Gastroesophageal sphincter (tissue), 2 donors: ENCODE measurements around the gene KLHL22.

Experiments used
- EP300 ChIP-seq: sonication (generic); formaldehyde crosslinking; IDR thresholded peaks from one replicate; pipeline ENCODE4 v1.6.1; 2017; ENCODE audit warnings: antibody characterized with exemption, mild to moderate bottlenecking
- POLR2A ChIP-seq, 2 donors: fragments of 450-650 bp; IDR thresholded peaks; one replicate each; pipeline ENCODE4 v1.6.1; 2017; ENCODE audit warnings: antibody characterized with exemption in 2 of 2, mild to moderate bottlenecking in 2 of 2, moderate library complexity in 1 of 2
- POLR2AphosphoS5 ChIP-seq: sonication (generic); formaldehyde crosslinking; IDR thresholded peaks from one replicate; pipeline ENCODE4 v1.6.1; 2017; ENCODE audit warnings: antibody characterized with exemption

GRCh38 chr22:20519558-20519957 lies 24.0 kb upstream of the KLHL22 start:
- TF ChIP-seq EP300, result no peak
- no peak for TF ChIP-seq POLR2AphosphoS5
- TF ChIP-seq POLR2A (IDR thresholded peaks at IDR 0.05), result no peak
